Measurements from ENCODE around the gene TNFSF9. TPM values are rescaled to one million over a fixed set of nuclear protein-coding genes. Genes with fewer than 3 reads are reported as not detected.
"Not testable (repeated sequence)": the region's sequence is repeated elsewhere in the genome, so short reads cannot be mapped to it uniquely, and the experiment has no call there.

The TNFSF9 gene
- total and polyA plus RNA-seq, 2 of the 8 experiments (the other 6 are each of a cell fraction or from before 2014, with no cell fraction given): 1.7 to 4.4 TPM

GRCh38 chr19:6566727-6567126, 35.9 kb downstream of the TNFSF9 start:
- H3K9ac ChIP-seq (replicated peaks in 1 of 4; ENCODE audit: extremely low read depth in 1 of 4, low read depth in 3 of 4, low read length in 3 of 4); DNase-seq (ENCODE audit: low read depth in 1 of 2, low spot score in 2 of 2); H3K23me2 ChIP-seq (ENCODE audit: low read depth, low read length); H4K20me1 ChIP-seq (replicated peaks in 1 of 2; ENCODE audit: control insufficient read depth in 1 of 2, insufficient read depth in 2 of 2, low read length in 2 of 2); H3K56ac ChIP-seq (replicated peaks; ENCODE audit: insufficient read length, low read depth, low read length); H4K8ac ChIP-seq (ENCODE audit: extremely low read depth, insufficient read depth, low read length); H3K79me1 ChIP-seq (ENCODE audit: low read depth, low read length); H2AK5ac ChIP-seq (ENCODE audit: low read depth, low read length); H3K4me2 ChIP-seq (ENCODE audit: insufficient read depth in 1 of 2, low read depth in 2 of 2, low read length in 2 of 2); H3K9me3 ChIP-seq (ENCODE audit: insufficient read depth in 2 of 2, low read depth in 1 of 2, low read length in 1 of 2); H2BK15ac ChIP-seq (ENCODE audit: low read length); H3K18ac ChIP-seq (ENCODE audit: extremely low read depth, low read length); H2AFZ ChIP-seq (ENCODE audit: low read length); FAIRE-seq; H3K27ac ChIP-seq (ENCODE audit: low read depth, low read length); H3K14ac ChIP-seq (ENCODE audit: insufficient read length); H3K27me3 ChIP-seq (replicated peaks in 1 of 4; ENCODE audit: control insufficient read depth in 3 of 4, extremely low read depth in 1 of 4, insufficient read depth in 3 of 4, low read length in 3 of 4); H2BK20ac ChIP-seq (ENCODE audit: low read length); H3K36me3 ChIP-seq (ENCODE audit: control insufficient read depth in 2 of 4, insufficient read depth in 4 of 4, low read length in 3 of 4); H3K4me1 ChIP-seq (replicated peaks in 1 of 4; ENCODE audit: control insufficient read depth in 3 of 4, insufficient read depth in 4 of 4, low read length in 3 of 4); H3K4me3 ChIP-seq (ENCODE audit: extremely low read depth in 1 of 4, insufficient read depth in 2 of 4, low read depth in 3 of 4, low read length in 4 of 4); H3K23ac ChIP-seq (ENCODE audit: insufficient read length); H2BK5ac ChIP-seq (ENCODE audit: low read depth, low read length); H3K4ac ChIP-seq (replicated peaks; ENCODE audit: insufficient read length, low read depth, low read length); H2BK120ac ChIP-seq (replicated peaks; ENCODE audit: low read depth, low read length); H3K79me2 ChIP-seq (ENCODE audit: control insufficient read depth in 1 of 2, insufficient read depth in 2 of 2, low read length in 2 of 2); H4K5ac ChIP-seq (ENCODE audit: insufficient read length, low read depth, low read length); H4K91ac ChIP-seq (replicated peaks; ENCODE audit: insufficient read length, low read length); POLR2A ChIA-PET (ENCODE audit: partially characterized antibody); H2BK12ac ChIP-seq (ENCODE audit: low read depth, low read length): not testable (repeated sequence)
- WGBS, 2 experiments (ENCODE audit: extremely low coverage in 1 of 2, insufficient coverage in 1 of 2, insufficient read length in 1 of 2, insufficient replicate concordance in 2 of 2, low coverage in 1 of 2, low lambda C conversion rate in 2 of 2, missing lambda C conversion rate in 1 of 2): 11% methylated on average over 3 of the region's 3 CpGs; no CpG with 5 or more reads in 1 of the 2 experiments
- CTCF ChIA-PET (ENCODE audit: partially characterized antibody): interaction anchor here (2.2 kb wide), 1 partner anchor 16 kb away, joined by 11 read pairs; no protein-coding TSS in a partner anchor

All from H1 (cell line).